Caco-2 (cell line): ENCODE results near the gene IL24. TPM values are rescaled to one million over a fixed set of nuclear protein-coding genes. Genes with fewer than 3 reads are reported as not detected.

Experiments used
- BruUV-seq: library from RNA; stranded (reverse); fragments of 400-500 nt; replicated peaks from 2 replicates; lab custom pipeline; 2021; lab: Mats Ljungman, UMichigan
- CTCF ChIA-PET: fragments of 300-600 bp; sonication (Branson Sonifier 250); formaldehyde crosslinking; loops from one replicate; lab custom pipeline; 2022; ENCODE audit warnings: antibody characterized with exemption; lab: Charles Lee
- POLR2A ChIA-PET: fragments of 300-600 bp; sonication (Branson Sonifier 250); formaldehyde crosslinking; loops from one replicate; lab custom pipeline; 2022; ENCODE audit warnings: antibody characterized with exemption; lab: Charles Lee
- DNase-seq, 2 experiments: peaks; one replicate each; pipeline versions ENCODE4 v3.0.0 to v3.0.0-alpha.2; 2020 to 2022
- H3K27me3 ChIP-seq: replicated peaks from 2 replicates; pipeline ENCODE4 v1.6.0; 2011; ENCODE audit warnings: low read length; ENCODE audit not compliant: control insufficient read depth, insufficient read depth
- H3K36me3 ChIP-seq: 2 replicates; pipeline ENCODE4 v1.5.1; 2011; ENCODE audit warnings: low read length; ENCODE audit not compliant: control insufficient read depth, insufficient read depth
- H3K4me1 ChIP-seq: fragments of 250-450 bp; sonication (Bioruptor Pico); 2 replicates; pipeline ENCODE4 v1.5.1; 2020; ENCODE audit warnings: mild to moderate bottlenecking
- H3K4me3 ChIP-seq: 2 replicates; pipeline ENCODE4 v1.5.1; 2011; ENCODE audit warnings: low read depth, mild to moderate bottlenecking, control low read depth, low read length
- H3K9me3 ChIP-seq: fragments of 250-450 bp; sonication (Bioruptor Pico); 2 replicates; pipeline ENCODE4 v1.5.1; 2020; ENCODE audit warnings: mild to moderate bottlenecking, moderate library complexity
- H3K27ac Mint-ChIP-seq: one replicate; pipeline ENCODE4 v1.8.0; 2022; ENCODE audit warnings: mixed read lengths; ENCODE audit not compliant: unreplicated experiment
- H3K27me3 Mint-ChIP-seq: one replicate; pipeline ENCODE4 v1.8.0; 2022; ENCODE audit warnings: mixed read lengths; ENCODE audit not compliant: insufficient read depth, unreplicated experiment
- H3K36me3 Mint-ChIP-seq: one replicate; pipeline ENCODE4 v1.8.0; 2022; ENCODE audit warnings: mild to moderate bottlenecking, mixed read lengths; ENCODE audit not compliant: insufficient read depth, unreplicated experiment
- H3K4me1 Mint-ChIP-seq: one replicate; pipeline ENCODE4 v1.8.0; 2022; ENCODE audit warnings: low read depth, mixed read lengths; ENCODE audit not compliant: unreplicated experiment
- H3K4me3 Mint-ChIP-seq: one replicate; pipeline ENCODE4 v1.8.0; 2022; ENCODE audit warnings: mild to moderate bottlenecking, moderate library complexity, mixed read lengths; ENCODE audit not compliant: unreplicated experiment
- H3K9me3 Mint-ChIP-seq: one replicate; pipeline ENCODE4 v1.8.0; 2022; ENCODE audit warnings: mixed read lengths; ENCODE audit not compliant: unreplicated experiment
- intact Hi-C: fragments of 100-400 bp; cut with micrococcal nuclease; formaldehyde crosslinking; loops from one replicate; pipeline ENCODE4 v1.10.0; 2022; ENCODE audit not compliant: unreplicated experiment
- total RNA-seq: library from RNA; stranded (reverse); gene quantifications from 2 replicates; pipeline ENCODE4 v1.2.3, GENCODE V29; 2022
- TF ChIP-seq, protein P1 (sequence below), 2 experiments: fragments of 200-600 bp in 1 of 2; IDR thresholded peaks; 1 replicate in 1 of 2; 2 replicates in 1 of 2; pipeline versions ENCODE4 v1.5.1 to v1.8.0; 2011 to 2022; ENCODE audit warnings: antibody characterized with exemption in 1 of 2, control low read depth in 1 of 2, inconsistent platforms in 1 of 2, low read depth in 1 of 2, low read length in 1 of 2, mild to moderate bottlenecking in 1 of 2, moderate library complexity in 1 of 2; ENCODE audit not compliant: insufficient read depth in 1 of 2, severe bottlenecking in 1 of 2, unreplicated experiment in 1 of 2

IL24 gene
- total RNA-seq, 1 experiment from 2014 or later = not detected

DNA sequence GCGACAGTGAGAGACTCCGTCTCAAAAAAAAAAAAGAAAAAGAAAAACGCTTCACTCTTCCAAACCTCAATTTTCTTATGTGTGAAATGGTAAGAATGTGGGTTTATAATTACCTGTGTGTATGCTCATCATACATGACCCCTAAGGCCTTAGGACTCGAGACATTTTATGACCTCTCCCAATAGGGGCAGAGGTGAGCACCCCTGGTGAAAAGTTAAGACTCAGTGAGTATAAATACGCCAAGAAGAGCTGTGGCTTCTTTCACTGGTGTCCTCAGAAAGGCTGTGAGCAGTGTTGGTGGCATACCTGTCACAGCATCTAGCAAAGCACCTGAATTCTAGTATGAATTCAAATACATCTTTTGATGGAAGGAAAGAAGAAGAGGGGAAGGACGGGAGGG is 32.3 kb downstream of the IL24 start:
- no peaks in the 10 kb centered on the region for H3K27me3 Mint-ChIP-seq
- H3K27ac Mint-ChIP-seq = no peak overlapping the region
- DNase-seq = no peak
- TF ChIP-seq, protein P1, sequence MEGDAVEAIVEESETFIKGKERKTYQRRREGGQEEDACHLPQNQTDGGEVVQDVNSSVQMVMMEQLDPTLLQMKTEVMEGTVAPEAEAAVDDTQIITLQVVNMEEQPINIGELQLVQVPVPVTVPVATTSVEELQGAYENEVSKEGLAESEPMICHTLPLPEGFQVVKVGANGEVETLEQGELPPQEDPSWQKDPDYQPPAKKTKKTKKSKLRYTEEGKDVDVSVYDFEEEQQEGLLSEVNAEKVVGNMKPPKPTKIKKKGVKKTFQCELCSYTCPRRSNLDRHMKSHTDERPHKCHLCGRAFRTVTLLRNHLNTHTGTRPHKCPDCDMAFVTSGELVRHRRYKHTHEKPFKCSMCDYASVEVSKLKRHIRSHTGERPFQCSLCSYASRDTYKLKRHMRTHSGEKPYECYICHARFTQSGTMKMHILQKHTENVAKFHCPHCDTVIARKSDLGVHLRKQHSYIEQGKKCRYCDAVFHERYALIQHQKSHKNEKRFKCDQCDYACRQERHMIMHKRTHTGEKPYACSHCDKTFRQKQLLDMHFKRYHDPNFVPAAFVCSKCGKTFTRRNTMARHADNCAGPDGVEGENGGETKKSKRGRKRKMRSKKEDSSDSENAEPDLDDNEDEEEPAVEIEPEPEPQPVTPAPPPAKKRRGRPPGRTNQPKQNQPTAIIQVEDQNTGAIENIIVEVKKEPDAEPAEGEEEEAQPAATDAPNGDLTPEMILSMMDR (IDR thresholded peaks at IDR 0.05; ENCODE audit: insufficient read depth in 1 of 2, low read depth in 1 of 2, low read length in 1 of 2, severe bottlenecking in 1 of 2, unreplicated experiment in 1 of 2) = no peak
- H3K4me3 Mint-ChIP-seq = no peak overlapping the region
- POLR2A ChIA-PET = no interaction called here
- no peak overlapping the region for H3K4me3 ChIP-seq
- intact Hi-C loops = no loop called here
- CTCF ChIA-PET = no interaction called here
- no peaks in the 10 kb centered on the region for H3K9me3 ChIP-seq
- H3K4me1 Mint-ChIP-seq = no peaks in the 10 kb centered on the region
- H3K9me3 Mint-ChIP-seq = no peaks in the 10 kb centered on the region
- H3K27me3 ChIP-seq = no peaks in the 10 kb centered on the region
- no TSS peak for BruUV-seq
- H3K4me1 ChIP-seq = peaks cover 11% of the 10 kb centered on the region
- no peaks in the 10 kb centered on the region for H3K36me3 ChIP-seq
- H3K36me3 Mint-ChIP-seq = no peaks in the 10 kb centered on the region

DNA sequence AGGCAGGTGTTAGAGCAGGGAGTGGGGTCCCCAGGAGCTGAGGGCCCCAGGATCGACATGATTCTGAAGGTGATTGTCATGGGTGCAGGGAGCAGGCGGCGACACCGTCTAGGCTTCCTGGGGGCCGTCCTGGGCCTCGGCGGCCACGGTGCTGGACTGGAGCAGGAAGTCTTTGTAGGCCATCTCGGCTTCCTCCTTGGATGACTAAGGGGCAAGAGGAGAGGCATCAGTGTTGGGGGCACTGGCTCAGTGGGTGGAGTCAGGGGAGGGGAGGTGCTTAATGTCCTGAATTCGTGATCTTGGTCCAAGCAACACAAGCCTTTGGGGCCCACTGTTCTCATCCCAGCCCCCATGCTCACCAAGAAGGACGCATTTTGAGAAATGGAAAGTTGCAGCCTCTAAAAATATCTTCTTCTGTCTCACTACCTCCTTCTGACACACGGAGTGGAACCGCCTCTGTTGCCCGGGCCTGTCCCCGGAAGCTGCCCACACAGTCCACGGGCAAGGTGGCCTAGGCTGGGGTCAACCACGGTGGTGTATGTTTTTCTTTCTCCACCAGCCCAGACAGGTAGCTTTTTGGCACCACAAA is 33.1 kb downstream of the IL24 start:
- no peaks in the 10 kb centered on the region for H3K27me3 Mint-ChIP-seq
- Histone ChIP-seq H3K27me3 (no peaks in the 10 kb centered on the region), H3K4me1 (peaks cover 11% of the 10 kb centered on the region), H3K36me3 (no peaks in the 10 kb centered on the region), H3K4me3 (no peak overlapping the region), H3K9me3 (no peaks in the 10 kb centered on the region)
- ChIA-PET POLR2A (no interaction called here), CTCF (no interaction called here)
- no peaks in the 10 kb centered on the region for H3K4me1 Mint-ChIP-seq
- no peak overlapping the region for H3K4me3 Mint-ChIP-seq
- no peaks in the 10 kb centered on the region for H3K9me3 Mint-ChIP-seq
- no peaks in the 10 kb centered on the region for H3K36me3 Mint-ChIP-seq
- TF ChIP-seq, protein P1 (IDR thresholded peaks at IDR 0.05; ENCODE audit: insufficient read depth in 1 of 2, low read depth in 1 of 2, low read length in 1 of 2, severe bottlenecking in 1 of 2, unreplicated experiment in 1 of 2) = no peak
- intact Hi-C loops = no loop called here
- no peak overlapping the region for H3K27ac Mint-ChIP-seq
- DNase-seq = no peak
- no TSS peak for BruUV-seq

DNA sequence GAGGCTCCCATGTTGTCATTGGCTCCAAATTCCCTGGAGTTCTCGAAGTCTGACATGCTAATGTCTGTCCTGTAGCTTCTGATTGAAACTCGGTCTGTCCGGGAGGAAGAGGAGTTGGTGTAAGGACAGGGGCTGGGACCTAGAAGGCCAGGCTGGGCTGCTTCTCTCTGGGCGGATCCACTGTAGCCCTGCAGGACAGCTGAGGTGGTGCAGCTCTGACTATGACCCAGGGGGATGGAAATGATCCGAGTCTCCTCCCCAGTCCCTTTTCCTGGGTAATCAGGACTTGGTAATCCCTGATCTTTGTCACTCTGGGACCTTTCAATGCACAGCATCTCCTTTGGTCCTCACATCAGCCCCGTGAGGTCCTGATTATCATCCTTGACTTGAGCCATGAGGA is 34.5 kb downstream of the IL24 start:
- BruUV-seq = no TSS peak
- Mint-ChIP-seq H3K4me1 (no peaks in the 10 kb centered on the region), H3K36me3 (no peaks in the 10 kb centered on the region), H3K9me3 (no peaks in the 10 kb centered on the region), H3K4me3 (no peak overlapping the region), H3K27ac (no peak overlapping the region), H3K27me3 (no peaks in the 10 kb centered on the region)
- Histone ChIP-seq H3K4me3 (no peak overlapping the region), H3K9me3 (no peaks in the 10 kb centered on the region), H3K4me1 (peaks cover 11% of the 10 kb centered on the region), H3K27me3 (no peaks in the 10 kb centered on the region), H3K36me3 (no peaks in the 10 kb centered on the region)
- CTCF ChIA-PET = interaction anchor here (0.8 to 1.2 kb wide), 4 partner anchors 19 to 161 kb away, joined by 3 to 5 read pairs (median 4); partner anchors contain the start of genes IL19 and IL20
- TF ChIP-seq, protein P1 (IDR thresholded peaks at IDR 0.05; ENCODE audit: insufficient read depth in 1 of 2, low read depth in 1 of 2, low read length in 1 of 2, severe bottlenecking in 1 of 2, unreplicated experiment in 1 of 2) = no peak
- intact Hi-C loops = no loop called here
- no peak for DNase-seq
- POLR2A ChIA-PET = no interaction called here
